Ishikawa (cell line): Measurements from ENCODE around the gene EDEM1.

Experiments used
- CEBPB ChIP-seq: IDR thresholded peaks from 2 replicates; pipeline ENCODE4 v1.6.1; 2012
- EGR1 ChIP-seq: IDR thresholded peaks from 2 replicates; pipeline ENCODE4 v1.6.1; 2012
- EP300 ChIP-seq: IDR thresholded peaks from 2 replicates; pipeline ENCODE4 v1.6.1; 2012; ENCODE audit warnings: borderline replicate concordance
- FOXM1 ChIP-seq: IDR thresholded peaks from 2 replicates; pipeline ENCODE4 v1.6.1; 2012; ENCODE audit warnings: low read depth, borderline replicate concordance
- NFIC ChIP-seq: IDR thresholded peaks from 2 replicates; pipeline ENCODE4 v1.6.1; 2012
- RAD21 ChIP-seq: IDR thresholded peaks from 2 replicates; pipeline ENCODE4 v1.6.1; 2012; ENCODE audit warnings: low read depth
- TAF1 ChIP-seq: IDR thresholded peaks from 2 replicates; pipeline ENCODE4 v1.6.1; 2012; ENCODE audit warnings: low read depth, mild to moderate bottlenecking
- YY1 ChIP-seq: IDR thresholded peaks from 2 replicates; pipeline ENCODE4 v1.6.1; 2012; ENCODE audit warnings: low read depth
- ZBTB7A ChIP-seq: IDR thresholded peaks from 2 replicates; pipeline ENCODE4 v1.6.1; 2012; ENCODE audit warnings: low read depth
- TF ChIP-seq, protein P1 (sequence below): IDR thresholded peaks from 2 replicates; pipeline ENCODE4 v1.6.1; 2012; ENCODE audit warnings: low read depth, mild to moderate bottlenecking
- TF ChIP-seq, protein P2 (sequence below): IDR thresholded peaks from 2 replicates; pipeline ENCODE4 v1.6.1; 2012
- TF ChIP-seq, protein P3 (sequence below): IDR thresholded peaks from 2 replicates; pipeline ENCODE4 v1.6.1; 2012

DNA sequence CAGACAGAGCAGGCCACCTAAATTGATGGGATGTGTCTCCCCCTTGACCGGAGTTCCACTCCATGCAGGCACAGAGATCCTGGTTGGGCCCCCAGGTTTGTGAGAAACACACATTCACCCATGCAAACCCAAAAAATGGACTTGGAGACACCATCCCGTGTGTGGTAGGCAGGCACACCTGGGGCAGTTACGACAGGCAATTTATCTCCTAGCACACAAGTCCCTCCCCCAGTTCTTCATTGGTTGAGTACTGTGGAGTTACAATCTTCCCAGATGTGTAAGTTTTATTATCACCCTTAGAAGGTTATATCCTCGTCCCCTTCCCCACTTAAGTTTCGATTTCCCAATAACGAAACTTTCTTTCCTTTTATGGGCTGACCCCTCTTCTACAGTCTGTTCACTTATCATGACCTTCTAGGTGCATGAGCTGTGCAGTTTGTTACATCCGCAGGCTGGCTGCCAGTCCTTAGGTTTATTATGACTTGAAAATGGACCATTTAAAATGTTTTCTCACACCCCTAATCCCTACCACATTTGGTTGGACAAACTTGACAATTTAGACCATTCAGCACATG lies 38.1 kb upstream of the EDEM1 start:
- TF ChIP-seq FOXM1, result no peak
- TF ChIP-seq, protein P1, sequence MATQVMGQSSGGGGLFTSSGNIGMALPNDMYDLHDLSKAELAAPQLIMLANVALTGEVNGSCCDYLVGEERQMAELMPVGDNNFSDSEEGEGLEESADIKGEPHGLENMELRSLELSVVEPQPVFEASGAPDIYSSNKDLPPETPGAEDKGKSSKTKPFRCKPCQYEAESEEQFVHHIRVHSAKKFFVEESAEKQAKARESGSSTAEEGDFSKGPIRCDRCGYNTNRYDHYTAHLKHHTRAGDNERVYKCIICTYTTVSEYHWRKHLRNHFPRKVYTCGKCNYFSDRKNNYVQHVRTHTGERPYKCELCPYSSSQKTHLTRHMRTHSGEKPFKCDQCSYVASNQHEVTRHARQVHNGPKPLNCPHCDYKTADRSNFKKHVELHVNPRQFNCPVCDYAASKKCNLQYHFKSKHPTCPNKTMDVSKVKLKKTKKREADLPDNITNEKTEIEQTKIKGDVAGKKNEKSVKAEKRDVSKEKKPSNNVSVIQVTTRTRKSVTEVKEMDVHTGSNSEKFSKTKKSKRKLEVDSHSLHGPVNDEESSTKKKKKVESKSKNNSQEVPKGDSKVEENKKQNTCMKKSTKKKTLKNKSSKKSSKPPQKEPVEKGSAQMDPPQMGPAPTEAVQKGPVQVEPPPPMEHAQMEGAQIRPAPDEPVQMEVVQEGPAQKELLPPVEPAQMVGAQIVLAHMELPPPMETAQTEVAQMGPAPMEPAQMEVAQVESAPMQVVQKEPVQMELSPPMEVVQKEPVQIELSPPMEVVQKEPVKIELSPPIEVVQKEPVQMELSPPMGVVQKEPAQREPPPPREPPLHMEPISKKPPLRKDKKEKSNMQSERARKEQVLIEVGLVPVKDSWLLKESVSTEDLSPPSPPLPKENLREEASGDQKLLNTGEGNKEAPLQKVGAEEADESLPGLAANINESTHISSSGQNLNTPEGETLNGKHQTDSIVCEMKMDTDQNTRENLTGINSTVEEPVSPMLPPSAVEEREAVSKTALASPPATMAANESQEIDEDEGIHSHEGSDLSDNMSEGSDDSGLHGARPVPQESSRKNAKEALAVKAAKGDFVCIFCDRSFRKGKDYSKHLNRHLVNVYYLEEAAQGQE, result no peak
- no peak for TF ChIP-seq EP300
- TF ChIP-seq, protein P2, sequence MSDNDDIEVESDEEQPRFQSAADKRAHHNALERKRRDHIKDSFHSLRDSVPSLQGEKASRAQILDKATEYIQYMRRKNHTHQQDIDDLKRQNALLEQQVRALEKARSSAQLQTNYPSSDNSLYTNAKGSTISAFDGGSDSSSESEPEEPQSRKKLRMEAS, result no peak
- TF ChIP-seq NFIC, result no peak
- no peak for TF ChIP-seq RAD21
- TF ChIP-seq EGR1, result no peak
- TF ChIP-seq CEBPB, result no peak
- TF ChIP-seq, protein P3, sequence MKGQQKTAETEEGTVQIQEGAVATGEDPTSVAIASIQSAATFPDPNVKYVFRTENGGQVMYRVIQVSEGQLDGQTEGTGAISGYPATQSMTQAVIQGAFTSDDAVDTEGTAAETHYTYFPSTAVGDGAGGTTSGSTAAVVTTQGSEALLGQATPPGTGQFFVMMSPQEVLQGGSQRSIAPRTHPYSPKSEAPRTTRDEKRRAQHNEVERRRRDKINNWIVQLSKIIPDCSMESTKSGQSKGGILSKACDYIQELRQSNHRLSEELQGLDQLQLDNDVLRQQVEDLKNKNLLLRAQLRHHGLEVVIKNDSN, result no peak
- no peak for TF ChIP-seq YY1
- TF ChIP-seq ZBTB7A, result no peak
- no peak for TF ChIP-seq TAF1
